Lower leg skin (tissue), 3 donors: ENCODE measurements around the gene GRIFIN.

Experiments used
- POLR2A ChIP-seq, 2 donors: fragments of 450-650 bp; IDR thresholded peaks; one replicate each; pipeline ENCODE4 v1.6.1; 2016 to 2017; ENCODE audit warnings: antibody characterized with exemption in 2 of 2, mild to moderate bottlenecking in 1 of 2, moderate library complexity in 1 of 2
- TF ChIP-seq, protein P1 (sequence below), 3 donors: fragments of 450-650 bp; IDR thresholded peaks; one replicate each; pipeline ENCODE4 v1.5.1; 2016; ENCODE audit warnings: antibody characterized with exemption in 3 of 3, mild to moderate bottlenecking in 3 of 3, moderate library complexity in 2 of 3

DNA sequence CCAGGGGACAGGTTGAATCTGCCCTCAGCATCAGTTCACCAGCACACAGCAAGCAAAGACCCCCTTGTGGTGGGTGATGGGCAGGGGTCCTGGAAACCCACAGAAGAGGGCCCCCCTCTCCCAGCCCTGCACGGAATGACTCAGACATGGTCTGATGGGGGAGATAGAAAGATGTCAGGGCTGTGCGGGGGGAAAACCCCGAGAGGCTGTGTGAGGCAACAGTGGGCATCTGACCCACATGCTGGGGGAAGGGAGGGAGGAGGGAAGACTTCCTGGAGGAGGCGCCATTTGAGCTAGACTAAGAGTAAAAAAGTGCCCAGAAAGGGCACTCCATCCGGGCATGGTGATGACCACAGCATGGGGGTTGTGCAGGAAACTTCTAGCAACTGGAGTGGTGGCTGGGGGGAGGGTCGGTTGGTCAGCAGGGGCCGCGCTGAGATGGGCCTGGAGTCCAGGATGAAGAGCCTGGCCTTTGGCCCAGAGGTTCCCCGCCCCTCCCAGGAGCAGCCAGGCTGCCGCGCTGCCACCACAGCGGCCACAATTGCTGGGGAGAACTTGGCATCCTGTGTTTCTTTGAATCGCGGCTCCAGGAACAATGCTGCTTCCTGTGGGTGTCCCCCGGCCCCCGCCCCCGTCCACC, 45.9 kb upstream of the GRIFIN start:
- no peak for TF ChIP-seq POLR2A (IDR thresholded peaks at IDR 0.05)
- TF ChIP-seq, protein P1, sequence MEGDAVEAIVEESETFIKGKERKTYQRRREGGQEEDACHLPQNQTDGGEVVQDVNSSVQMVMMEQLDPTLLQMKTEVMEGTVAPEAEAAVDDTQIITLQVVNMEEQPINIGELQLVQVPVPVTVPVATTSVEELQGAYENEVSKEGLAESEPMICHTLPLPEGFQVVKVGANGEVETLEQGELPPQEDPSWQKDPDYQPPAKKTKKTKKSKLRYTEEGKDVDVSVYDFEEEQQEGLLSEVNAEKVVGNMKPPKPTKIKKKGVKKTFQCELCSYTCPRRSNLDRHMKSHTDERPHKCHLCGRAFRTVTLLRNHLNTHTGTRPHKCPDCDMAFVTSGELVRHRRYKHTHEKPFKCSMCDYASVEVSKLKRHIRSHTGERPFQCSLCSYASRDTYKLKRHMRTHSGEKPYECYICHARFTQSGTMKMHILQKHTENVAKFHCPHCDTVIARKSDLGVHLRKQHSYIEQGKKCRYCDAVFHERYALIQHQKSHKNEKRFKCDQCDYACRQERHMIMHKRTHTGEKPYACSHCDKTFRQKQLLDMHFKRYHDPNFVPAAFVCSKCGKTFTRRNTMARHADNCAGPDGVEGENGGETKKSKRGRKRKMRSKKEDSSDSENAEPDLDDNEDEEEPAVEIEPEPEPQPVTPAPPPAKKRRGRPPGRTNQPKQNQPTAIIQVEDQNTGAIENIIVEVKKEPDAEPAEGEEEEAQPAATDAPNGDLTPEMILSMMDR (IDR thresholded peaks at IDR 0.05): no peak
